RPMI8226 (cell line): ENCODE results near the gene NEU2.
A peak's percentile ranks its signal among the peaks of the same experiment; 100 is the strongest.
"Not testable (repeated sequence)": the region's sequence is repeated elsewhere in the genome, so short reads cannot be mapped to it uniquely, and the experiment has no call there.

ENCODE experiments used
- DNase-seq: peaks from one replicate; pipeline ENCODE4 v3.0.0-alpha.2; 2015

Gene NEU2

GRCh38 chr2:233058717-233059546 lies 26.5 kb downstream of the NEU2 start:
- no peak for DNase-seq

- DNase-seq, result no peak
These were observed 27.0 kb downstream of the NEU2 start for GRCh38 chr2:233059547-233059796.

DNA sequence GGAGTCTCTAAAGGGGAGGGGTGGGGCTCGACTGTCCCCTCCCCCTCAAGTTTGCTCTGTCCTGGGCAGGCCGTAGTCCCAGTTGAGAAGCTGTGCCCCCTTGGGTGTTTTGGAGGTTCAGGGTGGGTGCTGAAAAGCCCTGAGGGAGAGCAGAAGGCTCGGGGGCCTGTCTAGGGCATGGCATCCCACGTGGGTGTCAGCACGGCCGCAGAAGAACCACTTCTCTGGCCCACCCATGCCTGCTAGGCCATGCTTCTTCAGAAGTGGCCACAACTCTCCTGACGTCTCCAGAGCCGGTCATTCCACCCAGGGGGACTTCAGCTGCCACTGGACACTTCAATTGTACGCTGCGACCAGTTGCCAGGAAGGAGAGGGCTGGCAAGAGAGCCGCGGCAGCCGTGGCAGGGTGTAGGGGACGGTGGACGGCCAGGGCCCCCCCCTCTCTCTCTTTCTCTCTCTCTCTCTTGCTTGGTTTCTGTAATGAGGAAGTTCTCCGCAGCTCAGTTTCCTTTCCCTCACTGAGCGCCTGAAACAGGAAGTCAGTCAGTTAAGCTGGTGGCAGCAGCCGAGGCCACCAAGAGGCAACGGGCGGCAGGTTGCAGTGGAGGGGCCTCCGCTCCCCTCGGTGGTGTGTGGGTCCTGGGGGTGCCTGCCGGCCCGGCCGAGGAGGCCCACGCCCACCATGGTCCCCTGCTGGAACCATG lies 27.5 kb downstream of the NEU2 start, which contains the start of gene INPP5D:
TSS of gene INPP5D (plus strand) at position 546 of the 704 bp plus-strand sequence. CDS start at position 683, 137 bp downstream.
- peak; percentile 79 for DNase-seq

DNA sequence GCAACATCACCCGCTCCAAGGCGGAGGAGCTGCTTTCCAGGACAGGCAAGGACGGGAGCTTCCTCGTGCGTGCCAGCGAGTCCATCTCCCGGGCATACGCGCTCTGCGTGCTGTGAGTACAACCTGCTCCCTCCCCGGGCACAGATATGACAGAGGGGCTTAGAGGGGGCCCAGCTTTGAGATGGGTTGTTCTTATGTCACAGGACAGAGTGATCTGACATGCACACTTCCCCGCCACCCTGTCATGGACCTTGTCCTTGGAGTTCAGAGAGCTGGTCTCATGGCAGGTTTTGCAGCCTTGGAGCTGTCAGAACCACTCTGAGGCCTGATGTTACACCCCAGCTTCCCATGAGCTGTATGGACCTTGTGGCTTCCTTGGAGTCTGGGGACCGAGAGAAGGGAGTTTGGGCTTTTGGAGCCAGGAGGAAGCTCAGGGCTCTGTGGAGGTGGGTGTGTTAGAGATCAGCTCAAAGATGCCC lies 28.1 kb downstream of the NEU2 start:
- no peak for DNase-seq

DNA sequence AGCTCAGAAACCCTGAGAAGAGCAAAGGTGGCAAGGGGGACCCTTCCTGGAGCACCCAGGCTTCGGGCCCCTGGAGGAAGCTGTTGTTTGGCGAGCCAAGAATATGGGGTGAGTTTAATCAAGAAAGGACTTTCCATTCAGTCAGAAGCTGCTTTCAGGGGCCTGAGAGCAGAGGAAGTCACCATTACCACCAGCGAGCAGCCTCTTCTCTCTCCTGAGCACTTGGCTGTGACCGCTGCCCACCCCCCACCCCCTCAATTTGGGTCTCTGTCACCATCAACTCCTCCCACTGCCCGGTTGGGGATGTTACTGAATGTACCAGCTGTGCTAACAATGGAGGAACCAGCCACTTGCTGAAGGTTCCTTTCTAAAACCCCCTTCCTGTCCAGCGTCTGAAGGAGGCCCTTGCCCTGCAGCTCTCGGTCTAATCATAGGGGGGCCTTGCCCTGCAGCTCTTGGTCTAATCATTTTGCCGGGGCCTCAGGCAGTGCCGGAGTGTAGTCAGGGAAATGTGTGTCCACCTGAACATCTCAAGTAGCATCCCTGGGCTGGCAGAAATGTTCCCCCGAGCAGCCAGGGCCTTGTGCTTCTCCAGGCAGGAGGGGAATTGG lies 28.6 kb downstream of the NEU2 start:
- DNase-seq, result no peak

DNA sequence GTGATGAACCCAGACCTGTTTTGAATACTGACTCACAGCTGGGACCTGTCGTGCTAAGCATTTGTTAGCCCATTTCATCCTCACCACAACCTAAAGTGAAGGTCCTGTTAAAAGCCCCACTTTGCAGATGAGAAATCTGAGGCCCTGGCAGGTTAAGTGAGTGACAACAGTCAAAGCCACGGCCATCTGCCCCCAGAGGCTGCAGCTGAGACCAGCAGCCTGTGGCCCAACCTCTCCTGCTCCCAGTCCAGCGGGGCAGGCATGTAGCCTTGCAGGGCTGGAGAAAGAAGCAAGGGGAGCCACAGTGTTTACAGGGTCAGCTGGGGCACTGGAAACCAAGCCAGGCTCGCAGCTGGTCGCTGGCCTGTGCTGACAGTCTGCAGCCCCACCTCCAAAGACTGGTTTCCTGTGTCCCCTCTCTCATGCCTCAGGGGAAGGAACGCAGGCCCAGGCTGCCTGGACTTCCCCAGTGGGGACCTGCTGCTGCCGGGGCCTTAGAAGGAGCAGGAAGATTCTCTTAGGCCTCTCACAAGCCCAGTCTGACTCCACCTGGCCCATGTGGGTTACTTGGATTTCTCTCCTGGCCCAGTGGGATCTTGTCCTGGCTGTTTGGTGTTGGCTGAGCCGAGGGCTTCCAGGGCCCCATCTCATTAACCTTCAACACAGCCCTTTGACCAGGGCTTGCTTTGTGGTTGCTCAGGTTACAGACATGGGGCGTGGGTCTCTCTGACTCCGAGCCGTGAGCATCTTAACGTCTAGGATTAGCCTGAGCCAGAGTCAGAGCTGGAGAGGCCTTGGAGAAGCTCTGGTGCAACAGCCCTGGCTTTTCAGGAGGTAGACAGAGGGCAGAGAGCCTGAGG lies 29.3 kb downstream of the NEU2 start:
- peak; percentile 47 for DNase-seq

DNA sequence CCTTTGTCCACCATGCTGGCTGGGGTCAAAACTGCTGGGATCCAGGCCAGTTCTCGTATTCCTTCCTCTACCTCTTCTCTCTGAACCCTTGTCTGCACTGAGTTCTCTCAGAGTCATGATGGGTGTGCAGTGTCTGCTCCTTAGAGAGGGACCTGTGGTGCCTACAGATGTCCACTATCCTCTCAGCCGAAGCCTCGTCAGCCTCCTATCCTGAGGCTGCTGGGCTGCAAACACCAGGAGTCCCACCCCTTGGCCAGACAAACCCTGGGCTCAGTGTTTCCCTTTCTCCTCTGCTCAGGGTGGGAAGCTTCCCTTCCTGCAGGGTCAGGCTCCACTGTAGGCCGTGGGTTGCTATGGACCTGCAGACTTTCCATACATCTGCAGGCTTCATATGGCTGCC lies 30.0 kb downstream of the NEU2 start:
- no peak for DNase-seq

DNA sequence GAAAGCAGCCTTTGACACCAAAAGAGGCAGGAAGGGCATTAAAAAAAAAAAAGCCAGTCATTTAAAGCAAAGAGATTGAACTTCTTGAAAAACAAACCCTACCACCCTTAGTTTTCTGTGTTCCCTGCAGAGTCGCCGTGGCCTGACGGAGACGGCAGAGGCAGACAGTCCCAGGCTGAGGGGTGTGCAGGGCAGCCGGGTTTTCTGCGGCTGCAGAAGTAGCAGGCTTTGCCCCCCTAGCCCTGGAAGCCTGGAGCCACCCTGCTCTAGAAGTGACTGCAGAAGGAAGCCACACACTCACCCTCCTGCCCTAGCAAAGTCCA lies 30.4 kb downstream of the NEU2 start:
- DNase-seq, result no peak

GRCh38 chr2:233063269-233063975 lies 30.9 kb downstream of the NEU2 start:
- DNase-seq, result no peak

DNA sequence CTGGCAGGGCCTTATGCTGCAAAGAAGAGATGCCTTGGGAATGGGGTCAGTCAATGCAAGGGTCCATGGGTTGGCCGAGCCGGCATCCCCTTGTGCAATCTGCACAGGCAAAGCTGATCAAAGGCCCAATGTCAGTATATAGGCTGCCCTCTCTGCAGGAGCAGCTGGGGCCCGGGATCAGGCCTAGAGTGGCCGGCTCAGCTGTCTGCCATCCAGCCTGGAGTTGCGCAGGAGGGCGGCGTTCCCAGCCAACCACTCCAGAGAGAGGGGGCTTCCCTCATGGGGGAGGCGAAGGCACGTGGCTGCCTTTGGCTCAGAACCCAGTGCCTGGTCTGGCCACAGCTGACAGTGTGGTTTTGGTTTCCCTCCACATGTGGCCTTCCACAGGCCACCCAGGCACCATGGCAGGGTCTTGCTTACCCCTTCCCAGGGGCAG lies 31.5 kb downstream of the NEU2 start:
- DNase-seq, result no peak

DNA sequence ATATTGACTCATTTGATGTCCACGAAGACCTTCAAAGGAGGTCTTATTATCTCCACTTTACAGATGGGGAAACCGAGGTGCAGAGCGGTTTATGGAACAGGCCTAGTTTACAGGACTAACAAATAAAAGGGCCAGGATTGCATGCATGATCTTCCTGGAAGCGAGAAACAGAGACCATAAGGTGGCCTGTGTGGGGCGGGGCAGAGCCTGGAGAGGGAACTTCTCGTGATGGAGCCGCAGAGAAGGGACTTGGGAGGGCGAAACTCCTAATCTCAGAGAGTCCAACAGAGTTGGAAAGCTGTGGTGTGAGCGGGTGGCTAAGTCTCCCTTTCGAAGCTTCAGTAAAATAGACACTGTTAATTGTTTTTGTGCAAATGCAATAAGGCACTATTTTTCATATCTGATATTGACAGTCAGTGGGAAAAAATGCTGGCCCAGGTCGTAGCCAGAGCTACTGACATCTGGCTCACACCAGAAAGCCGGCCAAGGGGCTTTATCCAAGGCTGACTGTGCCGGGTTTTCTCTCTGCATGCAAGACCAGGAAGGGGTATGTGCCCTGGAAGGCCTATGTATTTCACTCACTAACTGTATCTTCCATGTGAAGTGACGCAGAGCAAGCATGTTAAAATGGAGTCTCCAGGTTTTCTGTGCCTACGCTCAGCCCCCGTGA lies 32.2 kb downstream of the NEU2 start:
- no peak for DNase-seq

GRCh38 chr2:233065200-233065589 lies 32.7 kb downstream of the NEU2 start:
- DNase-seq, result not testable (repeated sequence)

DNA sequence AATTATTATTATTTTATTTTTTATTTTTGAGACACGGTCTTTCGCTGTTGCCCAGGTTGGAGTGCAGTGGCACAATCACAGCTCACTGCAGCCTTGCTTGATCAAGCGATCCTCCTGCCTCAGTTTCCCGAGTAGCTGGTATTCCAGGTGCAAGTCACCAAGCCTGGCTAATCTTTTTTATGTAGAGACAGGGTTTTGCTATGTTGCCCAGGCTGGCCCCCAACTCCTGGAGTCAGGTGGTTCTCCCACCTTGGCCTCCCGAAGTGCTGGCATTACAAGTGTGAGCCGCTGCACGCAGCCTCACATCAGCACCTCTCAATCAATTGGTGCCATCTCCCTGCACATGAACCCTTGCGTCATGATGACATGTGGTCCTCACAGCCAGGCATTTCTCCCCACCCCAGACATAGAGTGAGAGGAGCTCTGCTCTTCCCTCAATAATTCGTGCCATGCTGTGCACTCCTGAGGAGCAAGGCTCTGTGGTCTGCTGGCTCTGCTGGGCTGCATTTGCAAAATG lies 33.5 kb downstream of the NEU2 start:
- DNase-seq, result no peak

DNA sequence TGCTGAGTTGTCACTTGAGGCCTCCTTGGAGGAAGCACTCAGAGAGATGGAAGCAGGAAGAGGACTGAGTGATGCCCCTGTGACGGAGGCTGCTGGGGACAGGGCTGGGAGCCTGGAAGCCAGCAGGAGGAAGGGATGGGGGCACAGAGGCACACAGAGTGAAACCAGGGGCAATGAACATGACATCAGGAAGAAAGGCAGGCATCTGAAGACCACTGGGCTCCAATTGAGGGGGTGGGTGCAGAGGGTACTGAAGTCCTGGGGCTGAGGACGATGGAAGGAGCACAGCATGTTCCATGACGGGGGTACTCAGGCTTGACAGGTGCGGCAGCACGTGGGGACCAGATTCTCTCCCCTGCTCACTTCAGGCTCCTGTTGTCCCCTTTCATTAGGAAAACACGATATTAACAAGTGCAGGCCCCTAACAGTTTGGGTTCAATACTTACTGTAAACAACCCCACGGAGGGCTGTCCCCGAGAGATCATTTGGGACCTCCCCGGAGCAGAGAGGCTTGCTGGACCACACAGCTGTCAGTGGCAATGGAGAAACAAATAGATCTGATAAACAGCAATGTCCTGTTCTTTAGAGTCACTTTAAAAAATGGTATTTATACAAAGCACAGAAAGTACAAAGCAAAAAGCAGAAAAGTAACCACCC lies 36.4 kb downstream of the NEU2 start:
- DNase-seq, result no peak

DNA sequence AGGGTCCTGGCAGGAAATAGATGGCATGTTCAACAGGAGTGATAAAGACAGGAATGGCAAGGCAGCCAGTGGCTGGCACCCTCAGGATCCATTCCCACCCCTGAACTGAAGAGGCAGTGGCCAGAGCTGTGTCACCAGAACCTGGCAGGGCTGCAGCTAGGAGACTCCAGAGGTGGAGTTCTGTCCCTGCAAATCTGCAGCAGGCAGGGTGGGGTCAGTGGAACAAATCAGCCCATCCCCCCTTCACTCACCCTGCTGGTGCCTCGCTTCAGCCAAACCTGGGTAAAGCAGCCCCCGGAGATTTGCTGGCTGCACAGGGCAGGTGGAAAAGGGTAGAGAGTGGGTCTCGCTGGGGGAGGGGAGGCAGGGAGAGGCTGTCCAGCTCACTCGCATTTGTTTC lies 40.4 kb downstream of the NEU2 start:
- no peak for DNase-seq

DNA sequence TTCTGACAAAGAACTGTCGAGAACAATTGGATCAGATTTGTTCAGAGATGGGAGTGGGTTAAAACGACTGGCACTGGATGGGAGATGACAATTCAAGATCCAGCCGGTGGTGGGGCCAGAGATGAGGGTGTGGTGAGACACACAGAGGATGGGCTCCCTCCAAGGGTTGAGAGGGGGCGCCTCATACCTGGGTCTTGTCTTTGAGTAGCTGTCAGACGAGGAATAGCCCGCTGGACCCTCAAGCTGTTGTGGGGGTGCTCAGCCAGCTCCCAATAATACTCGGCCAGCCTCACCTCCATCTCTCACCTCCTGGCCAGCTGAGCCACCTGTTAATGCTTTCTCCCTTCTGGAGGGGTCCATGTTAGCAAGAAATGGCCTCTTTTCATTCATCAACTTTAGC lies 41.6 kb downstream of the NEU2 start:
- no peak for DNase-seq

DNA sequence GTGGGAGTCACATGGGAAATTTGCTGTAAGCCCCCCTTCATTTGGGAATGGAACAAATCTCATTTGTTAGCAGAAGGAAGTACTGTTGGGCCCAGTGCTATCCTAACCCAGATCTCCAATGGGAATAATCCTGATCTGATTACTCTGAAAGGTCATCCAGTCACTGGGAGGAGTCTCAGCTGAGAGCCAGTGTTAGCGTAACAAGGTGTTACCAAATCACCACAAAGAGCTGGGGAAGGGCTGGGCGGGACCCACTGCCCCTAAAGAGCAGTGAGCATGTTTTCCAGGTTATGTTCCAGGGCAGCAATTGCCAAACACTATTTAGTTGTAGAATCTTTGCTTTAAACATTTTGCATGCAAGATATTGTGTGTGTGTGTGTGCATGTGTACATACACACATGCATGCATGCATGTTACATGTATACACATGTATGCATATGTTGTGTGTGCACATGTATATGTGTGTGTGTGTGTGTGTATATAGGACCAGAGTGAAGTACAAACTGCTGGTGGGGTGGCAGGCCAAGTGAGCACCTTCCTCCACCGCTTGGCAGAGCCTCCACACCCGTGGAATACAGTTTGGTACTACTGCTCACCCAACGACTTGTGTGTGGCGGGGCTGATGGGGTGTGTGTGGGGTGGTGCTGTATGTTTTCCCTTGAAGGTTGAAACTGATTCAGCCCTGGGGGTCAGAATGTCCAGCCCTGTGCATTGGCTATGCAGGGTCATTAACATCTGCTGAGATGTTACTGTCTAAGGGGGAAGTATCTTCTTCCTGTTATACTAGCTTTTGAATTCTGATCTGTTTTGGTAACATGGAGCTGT lies 42.9 kb downstream of the NEU2 start:
- DNase-seq, result no peak

- peak; percentile 48 for DNase-seq
These were observed 43.5 kb downstream of the NEU2 start for GRCh38 chr2:233075966-233076339.

- no peak for DNase-seq
These were observed 44.3 kb downstream of the NEU2 start for GRCh38 chr2:233076749-233077148.

DNA sequence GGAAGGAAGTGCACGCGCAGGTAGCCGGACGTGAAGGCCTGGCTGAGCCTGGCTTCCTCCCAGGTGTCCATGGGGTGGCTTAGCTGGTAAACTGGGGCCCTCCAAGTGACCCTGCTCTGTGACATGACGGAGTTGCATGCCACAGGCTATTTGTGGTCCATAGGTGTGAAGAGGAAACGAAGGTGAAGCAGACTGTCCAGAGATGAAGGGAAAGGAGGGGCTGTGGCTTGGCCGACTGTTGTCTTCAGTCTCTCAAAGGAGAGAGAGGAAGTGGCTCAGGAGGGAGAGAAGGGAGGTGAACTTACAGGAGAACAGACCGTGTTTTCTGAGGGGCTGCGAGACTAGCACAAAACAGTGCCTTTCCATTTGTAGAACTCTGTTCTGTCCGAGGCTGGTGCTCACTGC lies 47.0 kb downstream of the NEU2 start:
- no peak for DNase-seq
